IMR-90 (cell line): Measurements from ENCODE around the gene FIBCD1. TPM values are rescaled to one million over a fixed set of nuclear protein-coding genes. Genes with fewer than 3 reads are reported as not detected.

Source experiments
- ATAC-seq: fragments of 200-7000 bp; cut with Tn5 transposase; 2 replicates; pipeline ENCODE4 v1.9.1; 2020; ENCODE audit warnings: low read depth, mild to moderate bottlenecking, moderate library complexity
- BruUV-seq: library from RNA; stranded (reverse); fragments of 400-500 nt; replicated peaks from 2 replicates; lab custom pipeline; 2021; lab: Mats Ljungman, UMichigan
- CTCF ChIA-PET: fragments of 300-600 bp; formaldehyde crosslinking; extraction: SDS; loops from one replicate; lab custom pipeline; 2021; ENCODE audit warnings: antibody characterized with exemption; lab: Yijun Ruan, JAX
- POLR2A ChIA-PET: fragments of 300-600 bp; sonication (Branson Sonifier 250); formaldehyde crosslinking; loops from one replicate; lab custom pipeline; 2022; ENCODE audit warnings: antibody characterized with exemption; ENCODE audit not compliant: unreplicated experiment; lab: Charles Lee
- DNase-seq: peaks from one replicate; pipeline ENCODE4 v3.0.0; 2013
- H2AFZ ChIP-seq: replicated peaks from 2 replicates; pipeline ENCODE3; 2013; ENCODE audit warnings: low read length, mild to moderate bottlenecking; ENCODE audit not compliant: poor library complexity
- H2AK5ac ChIP-seq: 2 replicates; pipeline ENCODE4 v1.6.1; 2013; ENCODE audit warnings: low read depth, low read length, inconsistent platforms
- H2AK9ac ChIP-seq: replicated peaks from 2 replicates; pipeline ENCODE3; 2013; ENCODE audit warnings: mild to moderate bottlenecking, low read depth, low read length, moderate library complexity; ENCODE audit not compliant: poor library complexity
- H2BK120ac ChIP-seq: 2 replicates; pipeline ENCODE4 v1.6.1; 2013; ENCODE audit warnings: low read depth, low read length, inconsistent platforms
- H2BK15ac ChIP-seq: 3 replicates; pipeline ENCODE4 v1.6.1; 2013; ENCODE audit warnings: low read depth, low read length, inconsistent platforms
- H2BK20ac ChIP-seq: 2 replicates; pipeline ENCODE4 v1.6.1; 2013; ENCODE audit warnings: low read depth, mild to moderate bottlenecking, inconsistent platforms, low read length, moderate library complexity
- H2BK5ac ChIP-seq: 2 replicates; pipeline ENCODE4 v1.6.1; 2013; ENCODE audit warnings: mild to moderate bottlenecking, low read depth, low read length, inconsistent platforms; ENCODE audit not compliant: poor library complexity, severe bottlenecking
- H3K14ac ChIP-seq: replicated peaks from 2 replicates; pipeline ENCODE4 v1.6.1; 2013; ENCODE audit warnings: low read depth, low read length, inconsistent platforms
- H3K18ac ChIP-seq: 2 replicates; pipeline ENCODE4 v1.6.1; 2013; ENCODE audit warnings: low read depth, low read length, control low read depth
- H3K23ac ChIP-seq: 2 replicates; pipeline ENCODE4 v1.6.1; 2013; ENCODE audit warnings: low read depth, low read length, inconsistent platforms
- H3K27ac ChIP-seq: 2 replicates; pipeline ENCODE4 v1.5.1; 2013; ENCODE audit warnings: mild to moderate bottlenecking, control low read depth, low read length; ENCODE audit not compliant: insufficient read depth
- H3K27me3 ChIP-seq: 2 replicates; pipeline ENCODE4 v1.6.1; 2013; ENCODE audit warnings: low read length; ENCODE audit not compliant: control insufficient read depth, insufficient read depth
- H3K36me3 ChIP-seq: 2 replicates; pipeline ENCODE4 v1.6.1; 2013; ENCODE audit warnings: low read length, mixed read lengths; ENCODE audit not compliant: control insufficient read depth, insufficient read depth
- H3K4ac ChIP-seq: 2 replicates; pipeline ENCODE4 v1.6.1; 2013; ENCODE audit warnings: low read depth, low read length, inconsistent platforms
- H3K4me1 ChIP-seq: 2 replicates; pipeline ENCODE4 v1.6.1; 2013; ENCODE audit warnings: low read length, mixed read lengths; ENCODE audit not compliant: control insufficient read depth, insufficient read depth
- H3K4me2 ChIP-seq: 2 replicates; pipeline ENCODE4 v1.6.1; 2013; ENCODE audit warnings: low read depth, mild to moderate bottlenecking, control low read depth, low read length, moderate library complexity
- H3K4me3 ChIP-seq: 2 replicates; pipeline ENCODE4 v1.5.1; 2013; ENCODE audit warnings: low read depth, mild to moderate bottlenecking, control low read depth, low read length, moderate library complexity; ENCODE audit not compliant: insufficient read depth
- H3K56ac ChIP-seq: 2 replicates; pipeline ENCODE4 v1.6.1; 2013; ENCODE audit warnings: low read length, inconsistent platforms; ENCODE audit not compliant: insufficient read depth; ENCODE audit errors: extremely low read depth
- H3K79me1 ChIP-seq, 2 experiments: 2 replicates each; pipeline ENCODE4 v1.6.1; 2013; ENCODE audit warnings: low read length in 2 of 2, inconsistent platforms in 1 of 2, low read depth in 1 of 2
- H3K9ac ChIP-seq: 2 replicates; pipeline ENCODE4 v1.6.1; 2013; ENCODE audit warnings: low read depth, low read length, control low read depth
- H3K9me1 ChIP-seq: 2 replicates; pipeline ENCODE4 v1.6.1; 2013; ENCODE audit warnings: low read length, inconsistent platforms; ENCODE audit not compliant: insufficient read depth
- H3K9me3 ChIP-seq: 2 replicates; pipeline ENCODE4 v1.6.1; 2013; ENCODE audit warnings: low read length; ENCODE audit not compliant: control insufficient read depth, insufficient read depth
- H4K20me1 ChIP-seq: 2 replicates; pipeline ENCODE4 v1.6.1; 2013; ENCODE audit warnings: low read length, inconsistent platforms; ENCODE audit not compliant: insufficient read depth
- H4K5ac ChIP-seq: 2 replicates; pipeline ENCODE4 v1.6.1; 2013; ENCODE audit warnings: mild to moderate bottlenecking, low read depth, low read length, control low read depth
- H4K8ac ChIP-seq, 2 experiments: 2 replicates each; pipeline ENCODE4 v1.6.1; 2013; ENCODE audit warnings: low read depth in 2 of 2, low read length in 2 of 2, control low read depth in 1 of 2, inconsistent platforms in 1 of 2
- H4K91ac ChIP-seq: 2 replicates; pipeline ENCODE4 v1.6.1; 2013; ENCODE audit warnings: low read depth, low read length, inconsistent platforms; ENCODE audit not compliant: insufficient read depth
- CEBPB ChIP-seq: IDR thresholded peaks from 2 replicates; pipeline ENCODE4 v1.6.1; 2012; ENCODE audit warnings: low read depth, low read length, improper control_type of control experiment
- POLR2A ChIP-seq: IDR thresholded peaks from 2 replicates; pipeline ENCODE4 v1.6.1; 2012; ENCODE audit warnings: mild to moderate bottlenecking, low read depth, low read length
- WGBS, 2 experiments: methylation state at CpG; one replicate each; pipeline versions ENCODE4 v1.1.5 to v1.1.7; 2013; ENCODE audit warnings: missing lambda C conversion rate in 2 of 2; ENCODE audit not compliant: insufficient read length in 1 of 2; ENCODE audit errors: extremely low coverage in 2 of 2; 5-methylcytosine and 5-hydroxymethylcytosine counted together
- dilution Hi-C: fragments of 300-500 bp; cut with HindIII; formaldehyde crosslinking; loops from one replicate; pipeline ENCODE4 v1.14.3; 2018; ENCODE audit warnings: low sequenced_read_pairs; ENCODE audit not compliant: unreplicated experiment
- in situ Hi-C: fragments of 300-500 bp; cut with MboI; formaldehyde crosslinking; loops from 3 replicates; pipeline ENCODE4 v1.14.3; 2019; ENCODE audit warnings: low sequenced_read_pairs, inconsistent platforms, mixed read lengths
- intact Hi-C: fragments of 100-400 bp; cut with micrococcal nuclease; formaldehyde crosslinking; loops from 2 replicates; pipeline ENCODE4 v1.10.0; 2022
- polyA plus RNA-seq, 3 experiments: library from polyadenylated mRNA; depleted of rRNA; stranded (reverse); fragments of >200 nt; gene quantifications; 2 replicates each; pipeline ENCODE4 v1.2.3, GENCODE V29; 2012; ENCODE audit warnings: low replicate concordance in 1 of 3
- total RNA-seq: library from RNA; depleted of rRNA; stranded (reverse); fragments of >200 nt; gene quantifications from 2 replicates; pipeline ENCODE4 v1.2.3, GENCODE V29; 2012

Gene FIBCD1
- total and polyA plus RNA-seq, 2 of the 4 experiments (the other 2 are of a cell fraction), result 1.1 to 10.1 TPM

DNA sequence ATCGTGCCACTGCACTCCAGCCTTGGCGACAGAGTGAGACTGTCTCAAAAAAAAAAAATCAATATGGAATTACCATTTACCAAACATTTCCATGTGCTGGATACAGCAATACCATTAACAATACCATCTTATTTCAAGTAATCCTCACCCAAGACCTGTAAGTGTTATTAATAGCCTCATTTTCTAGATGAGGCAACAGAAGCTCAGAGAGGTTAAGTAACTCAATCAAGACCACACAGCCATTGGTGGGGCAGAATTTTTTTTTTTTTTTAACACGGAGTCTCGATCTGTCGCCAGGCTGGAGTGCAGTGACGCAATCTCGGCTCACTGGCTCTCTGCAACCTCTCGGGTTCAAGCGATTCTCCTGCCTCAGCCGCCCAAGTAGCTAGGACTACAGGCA lies 3.6 kb upstream of the FIBCD1 start:
- no peak overlapping the region for H3K56ac ChIP-seq
- CTCF ChIA-PET, result interaction anchor here (0.7 kb wide), 1 partner anchor 238 kb away, joined by 3 read pairs; no protein-coding TSS in a partner anchor
- H2BK15ac ChIP-seq, result no peak overlapping the region
- H3K4ac ChIP-seq, result no peak overlapping the region
- H2BK5ac ChIP-seq, result no peak overlapping the region
- H2BK20ac ChIP-seq, result no peak overlapping the region
- H4K91ac ChIP-seq, result no peak overlapping the region
- TF ChIP-seq POLR2A (no peak), CEBPB (peak; percentile 35; the same call in 1 of the 2 replicates)
- no peaks in the 10 kb centered on the region for H3K36me3 ChIP-seq
- no peak overlapping the region for H2BK120ac ChIP-seq
- peaks cover 3% of the 10 kb centered on the region; the same call in 1 of the 2 replicates for H3K4me1 ChIP-seq
- H2AFZ ChIP-seq, result no peak overlapping the region
- dilution Hi-C loops, result no loop called here
- H4K5ac ChIP-seq, result no peak overlapping the region
- H4K20me1 ChIP-seq, result peaks cover 6% of the 10 kb centered on the region; the same call in 1 of the 2 replicates
- H3K79me1 ChIP-seq, result 0 out of 4 replicates have a peak, but pooled peaks cover 0 to 3% of the 10 kb centered on the region in 2 experiments
- no peak overlapping the region for H3K9ac ChIP-seq
- no peak overlapping the region for H3K18ac ChIP-seq
- H3K9me3 ChIP-seq, result no peaks in the 10 kb centered on the region
- intact Hi-C loops, result no loop called here
- no peak overlapping the region for H3K27ac ChIP-seq
- H3K14ac ChIP-seq, result no peak overlapping the region
- H3K9me1 ChIP-seq, result no peaks in the 10 kb centered on the region
- H3K4me3 ChIP-seq, result no peak overlapping the region
- no TSS peak for BruUV-seq
- no peak overlapping the region for H2AK5ac ChIP-seq
- no peak overlapping the region for H3K23ac ChIP-seq
- WGBS, 2 experiments, result 100% methylated on average over 1 of the region's 10 CpGs; no CpG with 5 or more reads in 1 of the 2 experiments
- no peak overlapping the region for H4K8ac ChIP-seq
- in situ Hi-C loops, result no loop called here
- POLR2A ChIA-PET, result no interaction called here
- no peak overlapping the region for H3K4me2 ChIP-seq
- no peak for DNase-seq
- peaks cover 57% of the 10 kb centered on the region for H3K27me3 ChIP-seq
- ATAC-seq, result no peak
- H2AK9ac ChIP-seq, result no peak overlapping the region
